ENCODE measurements around the gene ERV3-1. TPM values are rescaled to one million over a fixed set of nuclear protein-coding genes. Genes with fewer than 3 reads are reported as not detected.
"Not testable (repeated sequence)": the region's sequence is repeated elsewhere in the genome, so short reads cannot be mapped to it uniquely, and the experiment has no call there.

Gene ERV3-1
- total RNA-seq, 1 experiment from 2014 or later, result 23.1 TPM

DNA sequence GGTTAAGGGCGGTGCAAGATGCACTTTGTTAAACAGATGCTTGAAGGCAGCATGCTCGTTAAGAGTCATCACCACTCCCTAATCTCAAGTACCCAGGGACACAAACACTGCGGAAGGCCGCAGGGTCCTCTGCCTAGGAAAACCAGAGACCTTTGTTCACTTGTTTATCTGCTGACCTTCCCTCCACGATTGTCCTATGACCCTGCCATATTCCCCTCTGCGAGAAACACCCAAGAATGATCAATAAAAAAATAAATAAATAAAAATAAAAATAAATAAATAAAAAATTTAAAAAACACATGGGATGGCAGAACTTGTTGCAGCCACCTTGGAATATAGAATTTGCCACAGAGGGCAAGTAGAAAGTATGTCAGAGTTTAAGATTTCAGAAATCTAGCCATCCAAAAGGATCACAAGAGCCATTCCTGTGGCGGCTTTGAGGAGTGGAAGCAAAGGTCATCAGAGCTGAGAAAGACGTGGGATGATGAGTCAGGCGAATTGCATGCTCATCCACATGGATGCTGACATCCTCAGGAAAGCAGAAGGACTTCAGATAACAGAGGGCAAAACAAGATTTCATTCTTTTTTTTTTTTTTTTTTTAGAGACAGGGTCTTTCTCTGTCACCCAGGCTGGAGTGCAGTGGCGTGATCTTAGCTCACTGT is 27.8 kb upstream of the ERV3-1 start:
- H3K27ac ChIP-seq (ENCODE audit: low read length); intact Hi-C loops (cut with micrococcal nuclease; ENCODE audit: unreplicated experiment); H3K4me1 ChIP-seq (ENCODE audit: control insufficient read depth, insufficient read depth, low read length); H3K4me3 ChIP-seq (ENCODE audit: low read depth in 2 of 2, low read length in 2 of 2); in situ Hi-C loops (cut with HindIII; ENCODE audit: low pct_unique_long_range_greater_than_20kb, low sequenced_read_pairs); ATAC-seq; BruUV-seq (replicated peaks); H3K9me3 ChIP-seq (ENCODE audit: control insufficient read depth, insufficient read depth, low read depth, low read length); DNase-seq (ENCODE audit: low read depth, low spot score); POLR2A ChIA-PET; CTCF ChIA-PET; H3K36me3 ChIP-seq (ENCODE audit: control insufficient read depth, insufficient read depth, low read length); H3K27me3 ChIP-seq (ENCODE audit: control insufficient read depth, insufficient read depth, low read length): not testable (repeated sequence)

DNA sequence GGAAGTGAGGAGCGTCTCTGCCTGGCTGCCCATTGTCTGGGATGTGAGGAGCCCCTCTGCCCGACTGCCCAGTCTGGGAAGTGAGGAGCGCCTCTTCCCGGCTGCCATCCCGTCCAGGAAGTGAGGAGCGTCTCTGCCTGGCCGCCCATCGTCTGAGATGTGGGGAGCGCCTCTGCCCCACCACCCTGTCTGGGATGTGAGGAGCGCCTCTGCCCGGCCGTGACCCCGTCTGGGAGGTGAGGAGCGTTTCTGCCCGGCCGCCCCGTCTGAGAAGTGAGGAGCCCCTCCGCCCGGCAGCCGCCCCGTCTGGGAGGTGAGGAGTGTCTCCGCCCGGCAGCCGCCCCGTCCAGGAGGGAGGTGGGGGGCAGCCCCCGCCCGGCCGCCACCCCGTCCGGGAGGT is 26.9 kb upstream of the ERV3-1 start:
- H3K9me3 ChIP-seq (ENCODE audit: control insufficient read depth, insufficient read depth, low read depth, low read length); BruUV-seq (replicated peaks); POLR2A ChIA-PET; in situ Hi-C loops (cut with HindIII; ENCODE audit: low pct_unique_long_range_greater_than_20kb, low sequenced_read_pairs); H3K4me3 ChIP-seq (ENCODE audit: low read depth in 2 of 2, low read length in 2 of 2); H3K4me1 ChIP-seq (ENCODE audit: control insufficient read depth, insufficient read depth, low read length); H3K27ac ChIP-seq (ENCODE audit: low read length); CTCF ChIA-PET; intact Hi-C loops (cut with micrococcal nuclease; ENCODE audit: unreplicated experiment); ATAC-seq; H3K36me3 ChIP-seq (ENCODE audit: control insufficient read depth, insufficient read depth, low read length); H3K27me3 ChIP-seq (ENCODE audit: control insufficient read depth, insufficient read depth, low read length); DNase-seq (ENCODE audit: low read depth, low spot score): not testable (repeated sequence)

DNA sequence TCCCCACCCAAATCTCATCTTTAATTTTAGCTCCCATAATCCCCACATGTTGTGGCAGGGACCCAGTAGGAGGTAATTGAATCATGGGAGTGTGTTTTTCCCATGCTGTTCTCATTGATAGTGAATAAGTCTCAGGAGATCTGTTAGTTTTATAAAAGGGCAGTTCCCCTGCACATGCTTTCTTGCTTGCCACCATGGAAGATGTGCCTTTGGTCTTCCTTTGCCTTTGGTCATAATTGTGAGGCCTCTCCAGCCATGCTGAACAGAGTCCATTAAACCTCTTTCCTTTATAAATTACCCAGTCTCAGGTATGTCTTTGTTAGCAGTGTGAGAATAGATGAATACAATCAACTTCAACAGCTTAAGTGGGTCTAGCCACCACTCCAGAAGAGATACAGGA is 18.5 kb upstream of the ERV3-1 start:
- DNase-seq (ENCODE audit: low read depth, low spot score); H3K4me1 ChIP-seq (ENCODE audit: control insufficient read depth, insufficient read depth, low read length); intact Hi-C loops (cut with micrococcal nuclease; ENCODE audit: unreplicated experiment); ATAC-seq; H3K27me3 ChIP-seq (ENCODE audit: control insufficient read depth, insufficient read depth, low read length); CTCF ChIA-PET; H3K4me3 ChIP-seq (ENCODE audit: low read depth in 2 of 2, low read length in 2 of 2); H3K36me3 ChIP-seq (ENCODE audit: control insufficient read depth, insufficient read depth, low read length); H3K27ac ChIP-seq (ENCODE audit: low read length); in situ Hi-C loops (cut with HindIII; ENCODE audit: low pct_unique_long_range_greater_than_20kb, low sequenced_read_pairs); POLR2A ChIA-PET; H3K9me3 ChIP-seq (ENCODE audit: control insufficient read depth, insufficient read depth, low read depth, low read length); BruUV-seq (replicated peaks): not testable (repeated sequence)

DNA sequence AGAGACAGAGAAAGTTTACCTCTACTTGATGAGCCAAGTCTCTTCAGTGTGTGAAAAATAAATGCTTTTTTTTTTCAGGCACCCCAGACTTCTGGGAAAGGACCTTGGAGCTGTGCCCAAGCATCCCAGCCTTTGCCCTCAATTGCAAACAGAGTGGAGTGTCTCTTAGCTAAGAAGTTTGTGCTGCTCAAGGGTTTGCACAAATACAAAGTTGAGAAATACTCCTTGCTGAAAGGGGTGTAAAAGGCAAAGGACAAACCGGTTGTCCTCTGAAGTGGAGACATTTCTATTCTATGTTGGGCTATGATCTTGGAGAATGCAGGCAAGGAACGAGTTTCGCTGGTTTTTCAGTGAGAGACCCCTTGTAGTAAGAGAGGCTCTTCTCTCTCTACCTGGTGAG is 14.5 kb upstream of the ERV3-1 start:
- in situ Hi-C loops (cut with HindIII; ENCODE audit: low pct_unique_long_range_greater_than_20kb, low sequenced_read_pairs); DNase-seq (ENCODE audit: low read depth, low spot score); H3K27me3 ChIP-seq (ENCODE audit: control insufficient read depth, insufficient read depth, low read length); ATAC-seq; H3K4me1 ChIP-seq (ENCODE audit: control insufficient read depth, insufficient read depth, low read length); H3K9me3 ChIP-seq (ENCODE audit: control insufficient read depth, insufficient read depth, low read depth, low read length); H3K4me3 ChIP-seq (ENCODE audit: low read depth in 2 of 2, low read length in 2 of 2); CTCF ChIA-PET; H3K36me3 ChIP-seq (ENCODE audit: control insufficient read depth, insufficient read depth, low read length); POLR2A ChIA-PET; BruUV-seq (replicated peaks); H3K27ac ChIP-seq (ENCODE audit: low read length): not testable (repeated sequence)
- intact Hi-C loops (cut with micrococcal nuclease; ENCODE audit: unreplicated experiment), result loop anchor here (5.0 kb wide), 1 partner anchor 59 kb away; no protein-coding TSS in a partner anchor

DNA sequence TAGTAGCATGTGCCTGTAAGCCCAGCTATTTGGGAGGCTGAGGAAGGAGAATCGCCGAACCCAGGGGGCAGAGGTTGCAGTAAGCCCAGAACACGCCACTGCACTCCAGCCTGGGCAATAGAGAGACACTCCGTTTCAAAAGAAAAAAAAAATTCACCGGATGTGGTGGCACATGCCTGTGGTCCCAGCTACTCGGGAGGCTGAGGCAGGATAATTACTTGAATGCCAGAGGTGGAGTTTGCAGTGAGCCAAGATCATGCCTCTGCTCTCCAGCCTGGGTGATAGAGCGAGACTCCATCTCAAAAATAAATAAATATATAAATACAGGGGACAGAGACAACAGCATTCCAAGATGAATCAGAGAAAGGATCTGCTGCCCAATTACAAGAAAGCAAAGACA is 3.4 kb upstream of the ERV3-1 start:
- in situ Hi-C loops (cut with HindIII; ENCODE audit: low pct_unique_long_range_greater_than_20kb, low sequenced_read_pairs); POLR2A ChIA-PET; ATAC-seq; H3K36me3 ChIP-seq (ENCODE audit: control insufficient read depth, insufficient read depth, low read length); DNase-seq (ENCODE audit: low read depth, low spot score); H3K27ac ChIP-seq (ENCODE audit: low read length); H3K4me1 ChIP-seq (ENCODE audit: control insufficient read depth, insufficient read depth, low read length); H3K9me3 ChIP-seq (ENCODE audit: control insufficient read depth, insufficient read depth, low read depth, low read length); H3K4me3 ChIP-seq (ENCODE audit: low read depth in 2 of 2, low read length in 2 of 2); intact Hi-C loops (cut with micrococcal nuclease; ENCODE audit: unreplicated experiment); H3K27me3 ChIP-seq (ENCODE audit: control insufficient read depth, insufficient read depth, low read length); CTCF ChIA-PET; BruUV-seq (replicated peaks): not testable (repeated sequence)

DNA sequence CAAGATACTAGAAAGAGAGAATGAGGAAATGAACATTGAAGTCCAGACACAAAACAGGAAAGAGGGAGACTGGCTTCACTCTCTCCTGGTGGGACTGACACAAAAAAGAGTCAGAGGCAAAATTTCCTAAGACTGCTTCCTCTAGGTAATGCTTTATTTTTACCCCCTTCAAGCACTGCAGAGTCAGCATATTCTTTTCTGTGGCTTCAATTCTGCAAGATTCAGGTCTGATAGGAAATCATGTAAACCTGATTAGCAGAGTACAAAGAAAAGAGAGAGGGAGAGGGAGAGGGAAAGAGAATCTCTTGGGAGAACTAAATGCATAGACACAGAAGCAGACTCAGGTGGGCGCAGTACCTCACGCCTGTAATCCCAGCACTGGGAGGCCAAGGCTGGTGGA is 2.9 kb upstream of the ERV3-1 start:
- ATAC-seq; H3K36me3 ChIP-seq (ENCODE audit: control insufficient read depth, insufficient read depth, low read length); H3K27me3 ChIP-seq (ENCODE audit: control insufficient read depth, insufficient read depth, low read length); CTCF ChIA-PET; H3K4me1 ChIP-seq (ENCODE audit: control insufficient read depth, insufficient read depth, low read length); H3K4me3 ChIP-seq (ENCODE audit: low read depth in 2 of 2, low read length in 2 of 2); DNase-seq (ENCODE audit: low read depth, low spot score); H3K9me3 ChIP-seq (ENCODE audit: control insufficient read depth, insufficient read depth, low read depth, low read length); in situ Hi-C loops (cut with HindIII; ENCODE audit: low pct_unique_long_range_greater_than_20kb, low sequenced_read_pairs); intact Hi-C loops (cut with micrococcal nuclease; ENCODE audit: unreplicated experiment); BruUV-seq (replicated peaks); POLR2A ChIA-PET; H3K27ac ChIP-seq (ENCODE audit: low read length): not testable (repeated sequence)

DNA sequence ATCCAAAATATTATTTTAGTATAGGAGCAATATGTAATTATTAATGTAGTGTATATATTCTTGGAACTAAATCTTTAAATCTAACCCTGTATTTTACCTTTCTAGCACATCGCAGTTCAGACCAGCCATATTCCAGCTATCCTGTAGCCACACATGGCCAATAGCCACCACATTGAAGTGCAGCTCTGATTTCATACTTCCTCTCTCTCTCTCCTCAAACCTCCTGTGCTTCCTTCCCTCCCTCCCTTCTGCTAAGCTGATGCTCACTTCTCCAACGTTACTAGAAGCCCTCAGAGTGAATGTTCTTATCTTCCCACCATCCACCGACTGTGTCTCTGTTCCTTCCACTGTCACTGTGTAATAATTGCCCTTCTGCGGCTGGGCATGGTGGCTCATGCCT is 549 bp upstream of the ERV3-1 start:
- BruUV-seq (replicated peaks); ATAC-seq; H3K27me3 ChIP-seq (ENCODE audit: control insufficient read depth, insufficient read depth, low read length); H3K36me3 ChIP-seq (ENCODE audit: control insufficient read depth, insufficient read depth, low read length); CTCF ChIA-PET; DNase-seq (ENCODE audit: low read depth, low spot score); H3K4me1 ChIP-seq (ENCODE audit: control insufficient read depth, insufficient read depth, low read length); intact Hi-C loops (cut with micrococcal nuclease; ENCODE audit: unreplicated experiment); in situ Hi-C loops (cut with HindIII; ENCODE audit: low pct_unique_long_range_greater_than_20kb, low sequenced_read_pairs): not testable (repeated sequence)
- Histone ChIP-seq H3K9me3 (ENCODE audit: control insufficient read depth, insufficient read depth, low read depth, low read length) (peaks cover 11% of the 10 kb centered on the region; the same call in 1 of the 2 replicates), H3K4me3 (ENCODE audit: low read depth in 2 of 2, low read length in 2 of 2) (peak overlapping the region; percentile 91 to 94), H3K27ac (ENCODE audit: low read length) (peak overlapping the region; percentile 92)
- POLR2A ChIA-PET, result interaction anchor here (0.6 kb wide), 1 partner anchor 97 kb away, joined by 3 read pairs; no protein-coding TSS in a partner anchor
